ENCODE data around the gene LRRC73.

Gene LRRC73

GRCh38 chr6:43477235-43478007 is 32.7 kb downstream of the LRRC73 start, which contains the start of gene TJAP1 (continued):
- TF ChIP-seq, protein P1, sequence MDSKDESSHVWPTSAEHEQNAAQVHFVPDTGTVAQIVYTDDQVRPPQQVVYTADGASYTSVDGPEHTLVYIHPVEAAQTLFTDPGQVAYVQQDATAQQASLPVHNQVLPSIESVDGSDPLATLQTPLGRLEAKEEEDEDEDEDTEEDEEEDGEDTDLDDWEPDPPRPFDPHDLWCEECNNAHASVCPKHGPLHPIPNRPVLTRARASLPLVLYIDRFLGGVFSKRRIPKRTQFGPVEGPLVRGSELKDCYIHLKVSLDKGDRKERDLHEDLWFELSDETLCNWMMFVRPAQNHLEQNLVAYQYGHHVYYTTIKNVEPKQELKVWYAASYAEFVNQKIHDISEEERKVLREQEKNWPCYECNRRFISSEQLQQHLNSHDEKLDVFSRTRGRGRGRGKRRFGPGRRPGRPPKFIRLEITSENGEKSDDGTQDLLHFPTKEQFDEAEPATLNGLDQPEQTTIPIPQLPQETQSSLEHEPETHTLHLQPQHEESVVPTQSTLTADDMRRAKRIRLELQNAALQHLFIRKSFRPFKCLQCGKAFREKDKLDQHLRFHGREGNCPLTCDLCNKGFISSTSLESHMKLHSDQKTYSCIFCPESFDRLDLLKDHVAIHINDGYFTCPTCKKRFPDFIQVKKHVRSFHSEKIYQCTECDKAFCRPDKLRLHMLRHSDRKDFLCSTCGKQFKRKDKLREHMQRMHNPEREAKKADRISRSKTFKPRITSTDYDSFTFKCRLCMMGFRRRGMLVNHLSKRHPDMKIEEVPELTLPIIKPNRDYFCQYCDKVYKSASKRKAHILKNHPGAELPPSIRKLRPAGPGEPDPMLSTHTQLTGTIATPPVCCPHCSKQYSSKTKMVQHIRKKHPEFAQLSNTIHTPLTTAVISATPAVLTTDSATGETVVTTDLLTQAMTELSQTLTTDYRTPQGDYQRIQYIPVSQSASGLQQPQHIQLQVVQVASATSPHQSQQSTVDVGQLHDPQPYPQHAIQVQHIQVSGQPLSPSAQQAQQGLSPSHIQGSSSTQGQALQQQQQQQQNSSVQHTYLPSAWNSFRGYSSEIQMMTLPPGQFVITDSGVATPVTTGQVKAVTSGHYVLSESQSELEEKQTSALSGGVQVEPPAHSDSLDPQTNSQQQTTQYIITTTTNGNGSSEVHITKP (tag by site-specific recombination; IDR thresholded peaks at IDR 0.05): peak; percentile 97
- TF ChIP-seq SP2 (tag by site-specific recombination; IDR thresholded peaks at IDR 0.05) (peak; percentile 94), ZEB2 (tag by site-specific recombination; IDR thresholded peaks at IDR 0.05) (peak; percentile 55; the same call in 1 of the 2 replicates), KLF8 (tag by site-specific recombination; IDR thresholded peaks at IDR 0.05) (peak; percentile 72; the same call in 1 of the 2 replicates), ZNF785 (tag by site-specific recombination; IDR thresholded peaks at IDR 0.05) (0 out of 2 replicates have a peak, but pooled peaks have one; percentile 46), ZXDB (tag by site-specific recombination; IDR thresholded peaks at IDR 0.05) (peak; percentile 97), ZNF366 (tag by site-specific recombination; conservative IDR thresholded peaks at IDR 0.05) (peak; percentile 62), ZNF302 (tag by site-specific recombination; IDR thresholded peaks at IDR 0.05; ENCODE audit: low read depth) (no peak), PRDM1 (tag by site-specific recombination; IDR thresholded peaks at IDR 0.05) (no peak), PRDM4 (tag by site-specific recombination; IDR thresholded peaks at IDR 0.05) (0 out of 2 replicates have a peak, but pooled peaks have one; percentile 12), KLF9 (tag by site-specific recombination; IDR thresholded peaks at IDR 0.05; ENCODE audit: low read depth) (peak; percentile 66; the same call in 1 of the 2 replicates), IKZF3 (tag by site-specific recombination; IDR thresholded peaks at IDR 0.05) (peak; percentile 34; the same call in 1 of the 2 replicates), PBX3 (CRISPR knock-in tag; IDR thresholded peaks at IDR 0.05) (peak; percentile 88), ZBTB26 (tag by site-specific recombination; optimal IDR thresholded peaks at IDR 0.05) (peak; percentile 35), ZNF660 (tag by site-specific recombination; IDR thresholded peaks at IDR 0.05) (0 out of 2 replicates have a peak, but pooled peaks have one; percentile 31), ZNF2 (tag by site-specific recombination; IDR thresholded peaks at IDR 0.05) (peak; percentile 61; the same call in 1 of the 2 replicates), KLF7 (tag by site-specific recombination; IDR thresholded peaks at IDR 0.05; ENCODE audit: borderline replicate concordance) (no peak), SP3 (tag by site-specific recombination; IDR thresholded peaks at IDR 0.05) (peak; percentile 92), ZSCAN30 (tag by site-specific recombination; IDR thresholded peaks at IDR 0.05) (0 out of 2 replicates have a peak, but pooled peaks have one; percentile 41), ZFP69B (tag by site-specific recombination; IDR thresholded peaks at IDR 0.05) (0 out of 2 replicates have a peak, but pooled peaks have one; percentile 15), ZBTB11 (tag by site-specific recombination; conservative IDR thresholded peaks at IDR 0.05; ENCODE audit: low read depth) (0 out of 2 replicates have a peak, but pooled peaks have one; percentile 25), ZBTB8A (tag by site-specific recombination; IDR thresholded peaks at IDR 0.05) (0 out of 2 replicates have a peak, but pooled peaks have one; percentile 20), ZBTB20 (tag by site-specific recombination; IDR thresholded peaks at IDR 0.05) (peak; percentile 69; the same call in 1 of the 2 replicates), EGR2 (tag by site-specific recombination; IDR thresholded peaks at IDR 0.05; ENCODE audit: low read depth) (peak; percentile 68)
- TF ChIP-seq, protein P2, sequence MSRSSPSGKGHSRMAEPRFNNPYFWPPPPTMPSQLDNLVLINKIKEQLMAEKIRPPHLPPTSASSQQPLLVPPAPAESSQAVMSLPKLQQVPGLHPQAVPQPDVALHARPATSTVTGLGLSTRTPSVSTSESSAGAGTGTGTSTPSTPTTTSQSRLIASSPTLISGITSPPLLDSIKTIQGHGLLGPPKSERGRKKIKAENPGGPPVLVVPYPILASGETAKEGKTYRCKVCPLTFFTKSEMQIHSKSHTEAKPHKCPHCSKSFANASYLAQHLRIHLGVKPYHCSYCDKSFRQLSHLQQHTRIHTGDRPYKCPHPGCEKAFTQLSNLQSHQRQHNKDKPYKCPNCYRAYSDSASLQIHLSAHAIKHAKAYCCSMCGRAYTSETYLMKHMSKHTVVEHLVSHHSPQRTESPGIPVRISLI (tag by site-specific recombination; IDR thresholded peaks at IDR 0.05): peak; percentile 87; the same call in 1 of the 2 replicates

Measured in HEK293 (cell line).